ENCODE measurements around the gene RGMA. TPM values are rescaled to one million over a fixed set of nuclear protein-coding genes. Genes with fewer than 3 reads are reported as not detected.

RGMA gene
- total and polyA plus RNA-seq, 2 experiments from 2014 or later, result 34.2 to 36.5 TPM

- no peak overlapping the region for H3K4me2 ChIP-seq
- no peak overlapping the region for H3K27ac ChIP-seq (ENCODE audit: low read depth)
- peaks cover 5% of the 10 kb centered on the region for H3F3A ChIP-seq (replicated peaks; ENCODE audit: low read depth)
- Mint-ChIP-seq H3K27me3 (ENCODE audit: insufficient read depth, low read depth, poor library complexity) (peaks cover 15% of the 10 kb centered on the region), H3K4me3 (no peak overlapping the region), H3K36me3 (ENCODE audit: low read depth) (peaks cover 66% of the 10 kb centered on the region), H3K9me3 (no peaks in the 10 kb centered on the region), H3K27ac (0 out of 2 replicates have a peak overlapping the region, but pooled peaks have one; percentile 51), H3K4me1 (peaks cover 79% of the 10 kb centered on the region)
- no peaks in the 10 kb centered on the region for H3K27me3 ChIP-seq (ENCODE audit: insufficient read depth)
- peaks cover 63% of the 10 kb centered on the region for H3K4me1 ChIP-seq (ENCODE audit: insufficient read depth)
- H2AFZ ChIP-seq, result no peak overlapping the region
- H3K9me2 ChIP-seq (ENCODE audit: insufficient read depth), result no peaks in the 10 kb centered on the region
- no peak overlapping the region for H3K4me3 ChIP-seq
- TF ChIP-seq STAT1 (IDR thresholded peaks at IDR 0.05; ENCODE audit: unreplicated experiment) (no peak), CREB1 (CRISPR knock-in tag; IDR thresholded peaks at IDR 0.05; ENCODE audit: low read depth) (no peak), CTCF (conservative IDR thresholded peaks at IDR 0.05; ENCODE audit: low read depth in 2 of 2) (no peak), NANOG (IDR thresholded peaks at IDR 0.05; ENCODE audit: borderline replicate concordance) (no peak), REST (IDR thresholded peaks at IDR 0.05; ENCODE audit: unreplicated experiment) (no peak), ZNF331 (CRISPR knock-in tag; IDR thresholded peaks at IDR 0.05; ENCODE audit: low read depth) (no peak), EZH2phosphoT487 (IDR thresholded peaks at IDR 0.05; ENCODE audit: unreplicated experiment) (no peak), ZNF462 (CRISPR knock-in tag; IDR thresholded peaks at IDR 0.05) (no peak), ETS1 (IDR thresholded peaks at IDR 0.05) (no peak)
- H3K36me3 ChIP-seq (ENCODE audit: insufficient read depth), result 0 out of 2 replicates have a peak, but pooled peaks cover 6% of the 10 kb centered on the region
- ATAC-seq (no peak), DNase-seq (ENCODE audit: low spot score) (no peak)
- peaks cover 100% of the 10 kb centered on the region for H3K79me2 ChIP-seq (replicated peaks; ENCODE audit: insufficient read depth)
- H4K20me1 ChIP-seq (replicated peaks; ENCODE audit: insufficient read depth), result peaks cover 39% of the 10 kb centered on the region
Measured at GRCh38 chr15:93067649-93068085, 21.3 kb downstream of the RGMA start.

Data from GM23338 (cell line).